Uterus (tissue), 2 donors: ENCODE measurements around the gene SETBP1.

Experiments
- POLR2A ChIP-seq, 2 donors: fragments of 450-650 bp; IDR thresholded peaks; one replicate each; pipeline ENCODE4 v1.6.1; 2016; ENCODE audit warnings: antibody characterized with exemption in 2 of 2, mild to moderate bottlenecking in 1 of 2, moderate library complexity in 1 of 2
- TF ChIP-seq, protein P1 (sequence below), 4 experiments: fragments of 200-600 bp in 2 of 4; fragments of 450-650 bp in 2 of 4; sonication (generic) in 2 of 4; IDR thresholded peaks; one replicate each; pipeline ENCODE4 v1.5.1; 2016 to 2019; ENCODE audit warnings: antibody characterized with exemption in 4 of 4, mild to moderate bottlenecking in 2 of 4, moderate library complexity in 1 of 4

DNA sequence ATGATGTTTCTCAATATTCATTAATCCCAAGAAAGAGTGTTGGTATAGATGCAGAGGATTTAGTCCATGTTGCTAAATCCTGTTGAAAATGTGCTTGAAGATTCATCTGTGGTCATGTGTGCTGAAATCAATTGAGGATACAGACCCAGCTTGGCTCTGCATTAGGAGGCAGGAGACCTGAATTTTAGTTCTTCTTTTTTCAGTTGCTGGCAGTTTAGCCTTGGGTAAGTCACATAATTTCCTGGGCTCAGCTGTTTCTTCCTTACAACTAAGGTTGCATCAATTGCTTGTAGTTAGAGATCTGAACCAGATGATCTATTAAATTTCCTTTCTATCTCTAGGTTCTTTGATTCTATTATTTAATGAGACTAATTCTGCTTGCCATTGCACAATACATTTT is 54.4 kb downstream of the SETBP1 start:
- TF ChIP-seq, protein P1, sequence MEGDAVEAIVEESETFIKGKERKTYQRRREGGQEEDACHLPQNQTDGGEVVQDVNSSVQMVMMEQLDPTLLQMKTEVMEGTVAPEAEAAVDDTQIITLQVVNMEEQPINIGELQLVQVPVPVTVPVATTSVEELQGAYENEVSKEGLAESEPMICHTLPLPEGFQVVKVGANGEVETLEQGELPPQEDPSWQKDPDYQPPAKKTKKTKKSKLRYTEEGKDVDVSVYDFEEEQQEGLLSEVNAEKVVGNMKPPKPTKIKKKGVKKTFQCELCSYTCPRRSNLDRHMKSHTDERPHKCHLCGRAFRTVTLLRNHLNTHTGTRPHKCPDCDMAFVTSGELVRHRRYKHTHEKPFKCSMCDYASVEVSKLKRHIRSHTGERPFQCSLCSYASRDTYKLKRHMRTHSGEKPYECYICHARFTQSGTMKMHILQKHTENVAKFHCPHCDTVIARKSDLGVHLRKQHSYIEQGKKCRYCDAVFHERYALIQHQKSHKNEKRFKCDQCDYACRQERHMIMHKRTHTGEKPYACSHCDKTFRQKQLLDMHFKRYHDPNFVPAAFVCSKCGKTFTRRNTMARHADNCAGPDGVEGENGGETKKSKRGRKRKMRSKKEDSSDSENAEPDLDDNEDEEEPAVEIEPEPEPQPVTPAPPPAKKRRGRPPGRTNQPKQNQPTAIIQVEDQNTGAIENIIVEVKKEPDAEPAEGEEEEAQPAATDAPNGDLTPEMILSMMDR (IDR thresholded peaks at IDR 0.05), result no peak
- TF ChIP-seq POLR2A (IDR thresholded peaks at IDR 0.05), result no peak
